SU-DHL-6 (cell line): Measurements from ENCODE around the gene ITPKB.

Source experiments
- EZH2phosphoT487 ChIP-seq: fragments of 200-600 bp; sonication (generic), shearing (Covaris generic); conservative IDR thresholded peaks from 2 replicates; pipeline ENCODE4 v1.6.1; 2018; ENCODE audit warnings: mild to moderate bottlenecking, antibody characterized with exemption, low read length, moderate library complexity, mixed read lengths
- TF ChIP-seq, protein P1 (sequence below): fragments of 200-600 bp; sonication (generic); IDR thresholded peaks from one replicate; pipeline ENCODE4 v1.5.1; 2017; ENCODE audit warnings: antibody characterized with exemption, mild to moderate bottlenecking, low read length, moderate library complexity; ENCODE audit not compliant: insufficient read depth, poor library complexity, severe bottlenecking

DNA sequence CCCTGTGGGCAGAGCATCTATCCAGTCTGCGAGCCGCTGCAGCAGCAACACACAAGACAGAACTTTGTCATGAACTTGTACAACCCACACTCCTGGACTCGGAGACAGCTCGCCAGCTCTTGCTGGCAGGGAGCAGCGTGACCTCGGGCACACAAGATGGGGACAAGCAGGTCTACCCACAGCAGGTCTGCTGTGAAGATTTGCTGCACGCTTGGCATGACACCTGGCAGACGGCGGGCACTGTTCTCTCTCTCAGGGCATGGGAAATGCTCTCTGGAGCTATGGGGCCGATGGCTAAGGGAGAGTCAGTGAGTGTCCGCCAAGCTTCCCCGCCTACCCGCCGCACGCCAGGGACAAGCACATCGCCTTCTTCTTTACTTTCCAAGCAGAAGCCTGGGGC is 100.5 kb downstream of the ITPKB start:
- TF ChIP-seq, protein P1, sequence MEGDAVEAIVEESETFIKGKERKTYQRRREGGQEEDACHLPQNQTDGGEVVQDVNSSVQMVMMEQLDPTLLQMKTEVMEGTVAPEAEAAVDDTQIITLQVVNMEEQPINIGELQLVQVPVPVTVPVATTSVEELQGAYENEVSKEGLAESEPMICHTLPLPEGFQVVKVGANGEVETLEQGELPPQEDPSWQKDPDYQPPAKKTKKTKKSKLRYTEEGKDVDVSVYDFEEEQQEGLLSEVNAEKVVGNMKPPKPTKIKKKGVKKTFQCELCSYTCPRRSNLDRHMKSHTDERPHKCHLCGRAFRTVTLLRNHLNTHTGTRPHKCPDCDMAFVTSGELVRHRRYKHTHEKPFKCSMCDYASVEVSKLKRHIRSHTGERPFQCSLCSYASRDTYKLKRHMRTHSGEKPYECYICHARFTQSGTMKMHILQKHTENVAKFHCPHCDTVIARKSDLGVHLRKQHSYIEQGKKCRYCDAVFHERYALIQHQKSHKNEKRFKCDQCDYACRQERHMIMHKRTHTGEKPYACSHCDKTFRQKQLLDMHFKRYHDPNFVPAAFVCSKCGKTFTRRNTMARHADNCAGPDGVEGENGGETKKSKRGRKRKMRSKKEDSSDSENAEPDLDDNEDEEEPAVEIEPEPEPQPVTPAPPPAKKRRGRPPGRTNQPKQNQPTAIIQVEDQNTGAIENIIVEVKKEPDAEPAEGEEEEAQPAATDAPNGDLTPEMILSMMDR, result no peak
- no peak for TF ChIP-seq EZH2phosphoT487
